IPS-20b (cell line): Measurements from ENCODE around the gene TCEAL8.
"Not testable (repeated sequence)": the region's sequence is repeated elsewhere in the genome, so short reads cannot be mapped to it uniquely, and the experiment has no call there.

ENCODE experiments used
- H3K27ac ChIP-seq: one replicate; pipeline ENCODE4 v1.5.1; 2013; ENCODE audit warnings: low read length
- H3K27me3 ChIP-seq: 2 replicates; pipeline ENCODE4 v1.6.1; 2013; ENCODE audit warnings: mild to moderate bottlenecking, low read length, inconsistent platforms; ENCODE audit not compliant: insufficient read depth
- H3K36me3 ChIP-seq: 2 replicates; pipeline ENCODE4 v1.6.1; 2013; ENCODE audit warnings: low read depth, mild to moderate bottlenecking, inconsistent platforms, low read length, moderate library complexity; ENCODE audit not compliant: insufficient read depth
- H3K4me1 ChIP-seq: 2 replicates; pipeline ENCODE4 v1.6.1; 2013; ENCODE audit warnings: mild to moderate bottlenecking, control low read depth, inconsistent platforms, low read length, moderate library complexity; ENCODE audit not compliant: insufficient read depth
- H3K4me3 ChIP-seq: 2 replicates; pipeline ENCODE4 v1.5.1; 2013; ENCODE audit warnings: mild to moderate bottlenecking, low read length, inconsistent platforms
- H3K9ac ChIP-seq: 2 replicates; pipeline ENCODE4 v1.6.1; 2013; ENCODE audit warnings: low read depth, mild to moderate bottlenecking, inconsistent platforms, low read length, moderate library complexity
- H3K9me3 ChIP-seq: 2 replicates; pipeline ENCODE4 v1.6.1; 2013; ENCODE audit warnings: mild to moderate bottlenecking, low read depth, low read length, inconsistent platforms; ENCODE audit not compliant: insufficient read depth

The TCEAL8 gene

GRCh38 chrX:103250977-103251376, 4.0 kb downstream of the TCEAL8 start:
- H3K27ac ChIP-seq: no peak overlapping the region
- H3K36me3 ChIP-seq: peaks cover 22% of the 10 kb centered on the region
- no peaks in the 10 kb centered on the region for H3K9me3 ChIP-seq
- no peak overlapping the region for H3K9ac ChIP-seq
- H3K27me3 ChIP-seq: no peaks in the 10 kb centered on the region
- H3K4me3 ChIP-seq: no peak overlapping the region
- peaks cover 13% of the 10 kb centered on the region; the same call in 1 of the 2 replicates for H3K4me1 ChIP-seq

GRCh38 chrX:103249805-103250204, 5.2 kb downstream of the TCEAL8 start:
- no peaks in the 10 kb centered on the region for H3K9me3 ChIP-seq
- no peaks in the 10 kb centered on the region for H3K27me3 ChIP-seq
- H3K9ac ChIP-seq: no peak overlapping the region
- peaks cover 22% of the 10 kb centered on the region for H3K36me3 ChIP-seq
- H3K4me1 ChIP-seq: peaks cover 6% of the 10 kb centered on the region; the same call in 1 of the 2 replicates
- H3K27ac ChIP-seq: no peak overlapping the region
- no peak overlapping the region for H3K4me3 ChIP-seq

GRCh38 chrX:103248553-103248952, 6.4 kb downstream of the TCEAL8 start:
- Histone ChIP-seq H3K27me3 (no peaks in the 10 kb centered on the region), H3K27ac (no peak overlapping the region), H3K4me1 (peaks cover 4% of the 10 kb centered on the region; the same call in 1 of the 2 replicates), H3K4me3 (no peak overlapping the region), H3K9ac (no peak overlapping the region), H3K9me3 (no peaks in the 10 kb centered on the region), H3K36me3 (peaks cover 20% of the 10 kb centered on the region)

- Histone ChIP-seq H3K9ac (no peak overlapping the region), H3K4me3 (no peak overlapping the region), H3K4me1 (no peaks in the 10 kb centered on the region), H3K9me3 (no peaks in the 10 kb centered on the region), H3K36me3 (no peaks in the 10 kb centered on the region), H3K27me3 (no peaks in the 10 kb centered on the region), H3K27ac (no peak overlapping the region)
These were observed 14.8 kb downstream of the TCEAL8 start for GRCh38 chrX:103240155-103240554.

GRCh38 chrX:103236296-103236695, 18.7 kb downstream of the TCEAL8 start:
- Histone ChIP-seq H3K27ac (no peak overlapping the region), H3K27me3 (no peaks in the 10 kb centered on the region), H3K9ac (no peak overlapping the region), H3K4me3 (no peak overlapping the region), H3K36me3 (no peaks in the 10 kb centered on the region), H3K9me3 (no peaks in the 10 kb centered on the region), H3K4me1 (no peaks in the 10 kb centered on the region)

GRCh38 chrX:103235608-103236007, 19.3 kb downstream of the TCEAL8 start:
- not testable (repeated sequence) for H3K27me3 ChIP-seq, H3K27ac ChIP-seq, H3K4me3 ChIP-seq, H3K9ac ChIP-seq, H3K36me3 ChIP-seq, H3K9me3 ChIP-seq, H3K4me1 ChIP-seq

GRCh38 chrX:103234869-103235268, 20.1 kb downstream of the TCEAL8 start:
- Histone ChIP-seq H3K9ac (no peak overlapping the region), H3K36me3 (no peaks in the 10 kb centered on the region), H3K4me1 (no peaks in the 10 kb centered on the region), H3K27me3 (no peaks in the 10 kb centered on the region), H3K4me3 (no peak overlapping the region), H3K27ac (no peak overlapping the region), H3K9me3 (no peaks in the 10 kb centered on the region)

- H3K9me3 ChIP-seq: no peaks in the 10 kb centered on the region
- H3K4me3 ChIP-seq: no peak overlapping the region
- H3K4me1 ChIP-seq: no peaks in the 10 kb centered on the region
- no peaks in the 10 kb centered on the region for H3K27me3 ChIP-seq
- H3K27ac ChIP-seq: no peak overlapping the region
- H3K36me3 ChIP-seq: no peaks in the 10 kb centered on the region
- H3K9ac ChIP-seq: no peak overlapping the region
These were observed 21.7 kb downstream of the TCEAL8 start for GRCh38 chrX:103233263-103233662.

- H3K4me3 ChIP-seq, H3K9ac ChIP-seq, H3K9me3 ChIP-seq: not testable (repeated sequence)
These were observed 29.0 kb downstream of the TCEAL8 start for GRCh38 chrX:103225918-103226317.

GRCh38 chrX:103220511-103221323, 34.2 kb downstream of the TCEAL8 start:
- Histone ChIP-seq H3K4me3 (no peak overlapping the region), H3K9me3 (no peaks in the 10 kb centered on the region), H3K27me3 (no peaks in the 10 kb centered on the region), H3K36me3 (peaks cover 13% of the 10 kb centered on the region), H3K9ac (no peak overlapping the region), H3K27ac (no peak overlapping the region), H3K4me1 (peaks cover 5% of the 10 kb centered on the region; the same call in 1 of the 2 replicates)

More at GRCh38 chrX:103225918-103226317, 29.0 kb downstream of the TCEAL8 start:
- H3K27ac ChIP-seq, H3K27me3 ChIP-seq, H3K36me3 ChIP-seq, H3K4me1 ChIP-seq: not testable (repeated sequence)

- H3K27ac ChIP-seq: peak overlapping the region; percentile 79
- H3K4me3 ChIP-seq: peak overlapping the region; percentile 79
- no peaks in the 10 kb centered on the region for H3K27me3 ChIP-seq
- H3K9me3 ChIP-seq: no peaks in the 10 kb centered on the region
- peaks cover 13% of the 10 kb centered on the region for H3K36me3 ChIP-seq
- peaks cover 5% of the 10 kb centered on the region; the same call in 1 of the 2 replicates for H3K4me1 ChIP-seq
- H3K9ac ChIP-seq: peak overlapping the region; percentile 91
These were observed 39.4 kb downstream of the TCEAL8 start for GRCh38 chrX:103215425-103215991.

GRCh38 chrX:103214870-103215424, 40.0 kb downstream of the TCEAL8 start, which contains the start of gene BEX4:
TSS of gene BEX4 (plus strand) at chrX:103215108. CDS start at chrX:103216154, 1,046 bp downstream.
- no peaks in the 10 kb centered on the region for H3K27me3 ChIP-seq
- no peaks in the 10 kb centered on the region for H3K9me3 ChIP-seq
- H3K27ac ChIP-seq: peak within 1 kb of the TSS; percentile 79
- peaks cover 13% of the 10 kb centered on the region for H3K36me3 ChIP-seq
- peaks cover 5% of the 10 kb centered on the region; the same call in 1 of the 2 replicates for H3K4me1 ChIP-seq
- peak within 1 kb of the TSS; percentile 91 for H3K9ac ChIP-seq
- H3K4me3 ChIP-seq: peak within 1 kb of the TSS; percentile 79
